Measurements from ENCODE around the gene NXPH3.
"Not testable (repeated sequence)": the region's sequence is repeated elsewhere in the genome, so short reads cannot be mapped to it uniquely, and the experiment has no call there.

NXPH3 gene

DNA sequence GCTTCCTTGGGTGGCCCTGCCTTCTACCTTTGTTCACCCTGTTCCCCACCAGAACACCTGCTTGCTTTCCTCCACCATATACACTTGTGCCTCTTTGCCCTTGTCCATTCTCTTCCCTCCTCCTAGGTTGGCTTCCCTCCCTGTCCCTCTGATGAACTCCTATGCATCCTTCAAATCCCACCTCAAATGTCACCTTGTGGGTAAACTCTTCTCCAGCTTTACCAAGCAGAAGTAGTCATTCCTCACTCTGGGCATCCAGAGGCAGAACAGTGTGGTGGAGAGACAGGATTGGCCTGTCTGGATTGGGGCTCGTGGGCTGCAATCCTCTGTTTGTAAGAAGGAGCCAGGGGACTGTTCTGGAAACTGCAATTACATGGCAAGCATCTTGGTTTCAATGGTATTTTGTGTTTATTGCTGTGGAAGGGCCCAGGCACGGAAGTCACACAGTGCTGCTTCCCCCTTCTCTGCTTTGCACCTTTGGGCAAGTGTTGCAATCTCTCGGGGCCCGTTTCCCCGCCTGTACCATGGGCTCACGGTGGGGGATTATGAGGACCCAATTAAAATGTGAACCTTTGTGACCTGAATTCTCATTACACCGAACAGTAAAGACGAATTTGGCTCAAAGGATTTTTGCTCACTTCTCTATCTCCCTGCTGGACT, 21.9 kb upstream of the NXPH3 start:
- no peak overlapping the region for H3K27ac ChIP-seq

DNA sequence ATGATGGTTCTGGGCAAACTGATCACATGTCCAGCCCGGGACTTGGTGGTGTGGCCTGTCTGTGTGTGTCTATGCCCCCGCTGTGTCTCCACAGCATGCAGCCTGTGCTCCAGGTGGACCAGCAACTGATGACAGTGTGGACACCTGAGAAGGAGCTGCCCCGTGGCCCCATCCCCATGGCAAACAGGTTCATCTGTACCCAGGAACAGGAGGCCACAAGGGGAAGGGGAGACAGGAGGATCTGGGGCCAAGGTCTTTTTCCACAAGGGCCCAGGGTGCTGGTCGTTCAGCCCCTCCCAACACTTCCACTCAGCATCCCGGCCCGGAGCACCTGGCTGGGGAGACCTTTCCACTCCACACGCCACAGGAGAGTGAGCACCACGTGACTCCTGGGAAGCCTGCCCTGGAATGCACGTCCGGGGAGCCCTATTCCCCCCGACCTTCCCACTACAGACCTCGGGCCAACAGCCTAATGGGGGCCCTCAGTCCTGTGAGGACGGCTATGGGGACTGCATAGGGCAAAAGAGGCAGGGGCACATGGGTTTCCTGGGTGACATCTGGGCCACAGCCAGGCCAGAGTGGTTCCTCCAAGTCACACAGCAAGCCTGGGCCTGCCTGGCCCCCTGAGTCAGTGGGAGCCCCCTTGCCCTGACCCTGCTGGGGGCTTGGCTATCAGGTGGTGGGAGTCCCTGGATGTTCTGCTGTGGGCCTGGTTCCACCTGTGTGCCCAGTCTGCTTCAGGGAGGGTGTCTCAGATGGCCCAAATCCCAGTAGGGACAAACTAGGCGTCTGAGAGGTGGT, 20.8 kb upstream of the NXPH3 start:
- H3K27ac ChIP-seq = no peak overlapping the region

More for the DNA sequence above, 21.9 kb upstream of the NXPH3 start:
- H3K4me3 ChIP-seq = no peak overlapping the region

DNA sequence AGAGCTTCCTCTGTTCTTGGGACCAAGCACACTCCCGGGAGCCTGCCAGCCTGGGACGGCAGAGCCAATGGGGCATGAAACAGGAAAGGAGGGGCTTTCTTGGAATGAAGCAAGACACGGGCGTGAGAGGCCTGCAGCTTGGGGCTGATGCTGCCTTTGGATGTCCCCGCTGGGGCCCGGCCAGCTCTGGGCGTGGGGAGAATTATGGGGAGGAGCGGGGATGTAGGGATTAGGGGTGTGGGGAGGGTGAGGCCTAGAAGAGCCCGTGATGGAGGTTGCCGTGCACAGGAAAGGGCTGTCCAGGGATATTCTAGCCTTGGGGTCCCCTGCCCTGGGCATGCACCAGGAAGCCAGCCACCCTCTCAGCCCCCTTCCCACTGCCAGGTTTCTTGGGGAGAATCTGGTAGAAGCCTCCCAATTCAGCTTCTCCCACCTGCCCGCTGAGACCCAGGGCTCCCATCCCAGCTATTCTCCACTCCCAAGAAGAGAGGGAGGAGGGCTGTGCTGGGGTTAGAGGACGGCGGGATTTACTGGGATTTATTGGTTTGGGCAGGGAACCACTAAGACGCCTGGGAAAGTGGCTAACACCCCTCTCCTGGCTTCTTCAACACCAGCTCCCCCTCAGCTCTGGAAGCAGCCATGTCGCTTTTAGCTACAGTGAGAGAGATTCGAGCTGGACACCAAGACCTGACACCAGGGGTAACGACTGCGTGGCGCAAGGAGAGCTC, 20.0 kb upstream of the NXPH3 start:
- Histone ChIP-seq H3K4me3 (no peak overlapping the region), H3K27ac (no peak overlapping the region)

More for the DNA sequence above, 20.8 kb upstream of the NXPH3 start:
- no peak overlapping the region for H3K4me3 ChIP-seq

DNA sequence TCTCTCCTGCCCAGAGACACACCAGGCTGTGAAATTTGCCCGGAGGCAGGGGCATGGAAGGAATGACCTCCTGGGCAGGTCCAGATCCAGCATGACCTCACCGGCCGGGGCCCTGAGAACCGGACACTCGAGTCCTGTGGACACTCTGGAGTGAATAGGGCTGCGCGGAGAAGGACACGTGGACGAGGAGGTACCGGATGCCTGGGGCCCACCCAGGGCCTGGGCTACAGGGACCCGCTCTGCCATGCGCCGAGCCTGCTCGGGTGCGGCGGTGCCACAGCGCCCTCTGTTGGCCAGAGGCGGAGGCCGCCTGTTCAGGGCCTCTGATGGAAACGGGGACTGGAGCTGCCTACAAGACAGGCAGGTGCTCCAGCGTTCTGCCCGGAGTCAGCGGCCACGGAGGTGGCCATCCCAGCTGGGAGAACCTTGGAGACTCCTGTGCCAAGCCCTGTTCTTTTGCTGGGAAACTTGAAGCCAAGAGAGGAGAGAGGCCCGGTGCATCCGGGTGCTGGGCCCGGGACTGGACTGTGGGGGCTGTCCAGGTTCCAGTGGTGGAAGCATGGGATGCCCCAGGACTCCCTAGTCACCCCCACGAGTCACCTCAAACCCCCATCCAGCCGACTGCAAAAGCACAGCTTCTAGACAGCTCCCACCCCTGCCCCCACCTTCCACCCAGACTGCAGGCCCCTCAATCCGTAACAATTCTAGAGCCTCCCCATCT, 19.3 kb upstream of the NXPH3 start:
- Histone ChIP-seq H3K27ac (no peak overlapping the region), H3K4me3 (no peak overlapping the region)

DNA sequence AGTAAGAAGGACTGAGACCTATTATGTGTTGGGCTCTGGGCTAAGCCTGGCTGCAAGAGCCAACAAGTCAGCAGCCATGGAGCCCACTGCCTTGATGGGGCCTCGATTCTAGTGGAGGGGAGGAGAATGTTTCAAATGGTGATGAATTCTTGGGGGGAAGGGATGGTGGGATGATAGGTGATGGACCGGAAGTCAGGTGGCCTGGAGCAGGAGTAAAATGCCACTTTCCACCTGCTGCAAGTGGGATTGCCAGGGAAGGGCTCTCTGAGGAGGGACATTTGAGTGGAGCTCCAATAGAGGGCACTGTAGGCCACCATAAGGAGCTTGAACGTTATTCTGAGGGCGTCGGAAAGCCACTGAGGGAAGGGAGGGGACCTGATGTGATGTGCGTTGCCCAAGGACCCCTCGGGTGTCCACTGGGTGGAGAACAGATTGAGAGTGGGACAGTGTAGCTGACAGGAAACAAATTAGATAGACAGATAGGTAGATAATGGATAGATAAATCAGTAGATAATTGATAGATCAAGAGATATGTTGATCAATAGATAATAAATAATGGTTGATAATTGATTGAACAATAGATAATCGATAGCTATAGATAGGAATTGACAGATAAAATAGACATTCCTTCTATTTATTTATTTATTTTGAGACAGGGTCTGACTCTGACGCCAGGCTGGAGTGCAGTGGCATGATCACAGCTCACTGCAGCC, 18.2 kb upstream of the NXPH3 start:
- H3K4me3 ChIP-seq = no peak overlapping the region

DNA sequence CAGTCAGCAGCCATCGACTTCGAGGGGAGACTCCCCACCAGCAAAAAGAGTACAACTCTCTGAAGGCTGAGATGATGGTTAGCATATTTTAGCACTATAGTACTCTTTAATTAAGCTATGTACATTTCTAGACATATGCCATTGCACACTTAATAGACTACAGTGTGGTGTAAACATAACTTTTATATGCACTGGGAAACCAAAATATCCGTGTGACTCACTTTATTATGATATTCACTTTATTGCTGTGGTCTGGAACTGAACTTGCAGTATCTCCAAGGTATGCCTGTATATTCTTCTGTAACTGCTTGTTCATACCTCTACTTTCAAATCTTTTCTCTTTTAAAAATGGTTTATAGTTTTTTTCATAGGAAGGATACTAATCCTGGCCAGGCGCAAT, 11.0 kb upstream of the NXPH3 start:
- H3K4me3 ChIP-seq = no peak overlapping the region
- no peak overlapping the region for H3K27ac ChIP-seq

More for the DNA sequence above, 18.2 kb upstream of the NXPH3 start:
- H3K27ac ChIP-seq = no peak overlapping the region

DNA sequence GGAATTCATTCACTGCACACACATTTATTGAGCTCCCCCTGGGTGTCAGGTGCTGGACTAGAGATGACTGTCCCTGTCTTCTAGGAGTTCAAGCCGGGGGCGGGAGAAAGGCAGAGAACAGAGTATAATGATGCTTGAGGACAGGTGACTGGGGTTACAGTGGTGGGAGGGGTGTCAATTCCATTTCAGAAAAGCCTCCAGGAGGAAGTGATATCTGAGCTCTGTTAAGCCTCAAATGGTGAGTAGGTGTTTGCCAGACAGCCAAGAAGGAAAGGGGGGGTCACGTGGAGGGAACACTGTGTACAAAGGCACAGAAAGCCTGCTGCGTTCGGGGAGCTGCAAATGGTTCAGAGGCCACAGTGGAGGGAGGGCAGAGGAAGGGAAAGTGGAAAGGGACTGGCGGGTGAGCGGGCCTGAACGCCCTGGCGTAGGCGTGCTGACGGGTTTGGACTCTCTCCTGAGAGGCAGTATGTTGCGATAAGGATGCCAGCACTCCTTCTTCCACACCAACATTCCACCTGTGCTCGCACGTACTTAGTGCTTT, 9.7 kb upstream of the NXPH3 start:
- no peak overlapping the region for H3K4me3 ChIP-seq
- no peak overlapping the region for H3K27ac ChIP-seq

DNA sequence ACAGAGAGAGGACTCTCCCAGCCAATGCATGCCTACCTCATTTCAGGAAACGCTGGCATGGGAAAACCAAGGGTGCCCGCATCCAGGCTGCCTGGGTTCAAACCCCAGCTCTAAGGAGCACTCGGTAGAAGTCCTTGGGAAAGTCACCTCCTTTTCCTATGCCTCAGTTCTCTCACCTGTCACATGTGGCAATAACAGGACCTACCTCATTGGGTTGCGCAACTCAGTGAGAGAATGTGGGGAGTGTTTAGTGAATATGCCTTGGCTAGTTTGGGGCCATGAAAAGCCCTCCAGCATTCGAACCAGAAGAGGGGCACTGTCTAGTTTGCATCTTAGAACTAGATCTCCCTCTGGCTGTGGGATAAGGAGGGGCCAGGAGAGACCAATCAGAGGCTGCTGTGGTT, 9.0 kb upstream of the NXPH3 start:
- Histone ChIP-seq H3K4me3 (no peak overlapping the region), H3K27ac (peak overlapping the region in 1 of 21 experiments; percentile 19)

DNA sequence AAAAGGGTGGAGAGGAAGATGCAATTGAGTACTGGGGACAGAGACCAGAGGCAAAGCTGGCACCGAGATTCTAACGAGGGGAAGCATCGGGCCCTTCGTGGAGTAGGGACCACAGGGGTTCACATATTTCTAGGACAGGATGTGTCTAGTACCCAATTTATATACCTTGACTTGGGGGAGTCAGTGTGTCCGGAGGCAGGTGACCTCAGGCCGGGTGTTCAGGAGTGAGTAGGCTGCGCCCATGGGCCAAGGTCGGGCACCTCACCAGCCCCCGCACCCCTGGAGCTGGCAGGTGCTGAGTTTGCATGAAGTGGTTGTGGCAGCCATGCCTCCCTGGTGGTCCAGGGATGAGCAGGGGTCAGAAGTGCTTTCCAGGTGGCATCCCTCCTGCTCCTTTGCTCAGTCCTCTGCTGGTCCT, 8.6 kb upstream of the NXPH3 start:
- Histone ChIP-seq H3K4me3 (no peak overlapping the region), H3K27ac (peak overlapping the region in 1 of 21 experiments; percentile 19)

DNA sequence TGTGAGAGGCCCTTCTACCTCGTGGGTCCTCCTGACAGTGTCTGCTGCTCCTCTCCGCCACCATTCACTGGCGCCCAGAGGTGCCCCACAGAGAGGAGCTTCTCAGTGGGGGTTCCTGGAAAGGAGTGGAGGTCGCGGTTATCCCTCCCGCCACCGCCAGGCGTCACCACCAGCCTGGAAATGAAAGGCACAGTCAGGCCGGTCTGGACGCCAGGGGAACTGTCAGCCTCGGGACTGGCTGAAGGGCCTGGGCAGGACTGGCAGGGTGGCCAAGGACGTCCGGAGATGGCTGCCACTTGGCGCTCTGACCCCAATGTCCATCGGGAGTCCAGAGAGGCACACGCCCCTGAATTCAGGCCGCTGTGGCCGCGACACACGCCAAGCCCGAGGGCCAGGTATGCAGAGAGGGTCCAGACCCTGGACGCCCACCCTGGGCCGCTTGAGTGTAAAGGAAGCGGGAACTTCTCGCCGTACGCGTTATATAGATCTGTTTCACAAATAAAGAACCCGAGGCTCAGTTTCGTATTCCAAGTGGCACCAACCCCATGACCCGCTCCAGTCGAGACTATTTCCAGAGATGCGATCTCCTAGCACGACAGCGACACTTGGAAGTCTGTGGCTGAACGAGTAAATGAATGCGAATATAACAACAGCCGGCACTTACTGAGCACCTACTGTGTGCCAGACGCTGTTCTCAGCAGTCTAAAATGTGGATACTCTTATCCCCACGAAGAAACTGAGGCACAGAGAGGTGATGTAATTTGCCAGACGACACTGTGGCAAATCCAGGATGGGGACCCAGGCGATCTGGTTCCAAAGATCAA, 7.6 kb upstream of the NXPH3 start:
- H3K4me3 ChIP-seq = peak overlapping the region in 6 of 7 experiments; percentile 4 to 44 (median 18)
- peak overlapping the region in 2 of 21 experiments; percentile 18 to 35 for H3K27ac ChIP-seq

DNA sequence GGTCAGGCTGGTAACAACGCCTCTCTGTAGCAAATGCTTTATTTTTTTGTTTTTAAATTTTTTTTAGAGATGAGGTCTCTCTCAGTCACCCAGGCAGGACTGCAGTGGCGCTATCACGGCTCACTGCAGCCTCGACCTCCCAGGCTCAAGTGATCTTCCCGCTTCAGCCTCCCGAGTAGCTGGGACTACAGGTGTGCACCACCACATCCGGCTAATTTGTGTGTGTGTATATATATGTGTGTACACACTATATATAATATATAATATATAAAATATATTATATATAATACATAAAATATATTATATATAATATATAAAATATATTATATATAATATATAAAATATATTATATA, 7.0 kb upstream of the NXPH3 start:
- not testable (repeated sequence) for H3K4me3 ChIP-seq, H3K27ac ChIP-seq

DNA sequence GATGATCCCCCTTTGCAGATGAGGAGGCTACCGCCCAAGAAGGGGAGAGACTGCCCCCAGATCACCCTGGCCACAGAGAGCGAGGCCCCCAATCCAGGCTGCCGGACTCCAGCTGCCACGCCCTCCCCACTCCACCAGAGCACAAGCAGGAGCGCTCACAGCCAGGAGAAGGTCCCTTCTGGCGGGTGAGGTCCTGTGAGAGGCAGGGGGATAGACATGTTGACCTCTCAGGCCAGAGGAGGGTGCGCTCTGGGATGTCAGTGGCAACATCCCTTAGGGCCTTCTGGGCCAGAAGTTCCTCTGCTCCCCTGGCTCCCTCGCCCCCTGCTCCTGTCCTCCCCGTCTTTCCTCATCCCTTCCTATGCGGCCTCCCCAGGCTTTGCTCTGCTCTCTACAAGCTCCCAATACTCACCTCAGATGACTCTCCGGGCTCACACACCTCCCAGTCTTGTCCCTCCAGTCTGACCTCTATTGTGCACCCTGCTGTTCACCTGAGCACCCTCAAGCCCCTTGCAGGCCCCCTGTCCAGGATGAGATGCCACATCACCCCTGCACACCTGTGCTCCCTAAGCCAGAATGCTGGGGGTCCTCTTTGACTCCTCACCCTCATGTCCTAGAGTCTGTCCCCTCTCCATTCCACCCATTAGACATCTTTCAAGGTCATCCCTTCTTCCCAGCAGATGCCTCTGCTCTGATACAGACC, 5.0 kb upstream of the NXPH3 start:
- Histone ChIP-seq H3K27ac (no peak overlapping the region), H3K4me3 (no peak overlapping the region)

DNA sequence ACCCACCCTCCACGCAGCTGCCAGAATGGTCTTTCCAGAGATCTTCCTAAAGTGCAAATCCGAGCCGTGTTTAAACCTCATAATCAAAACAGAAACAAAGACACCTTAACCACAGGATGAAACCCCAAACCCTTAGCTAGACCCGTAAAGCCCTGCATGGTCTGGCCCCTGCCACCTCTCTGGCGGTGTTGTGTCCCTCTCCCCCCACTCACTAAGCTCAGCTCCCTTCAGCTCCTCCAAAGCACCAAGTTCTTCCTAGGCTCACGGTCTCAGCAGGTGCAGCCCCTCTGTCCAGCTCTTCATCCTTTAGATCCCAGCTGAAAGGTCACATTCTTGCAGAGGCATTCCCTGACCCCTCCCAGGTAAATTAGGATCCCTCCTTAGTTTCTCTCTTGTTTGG, 4.4 kb upstream of the NXPH3 start:
- H3K27ac ChIP-seq = no peak overlapping the region

DNA sequence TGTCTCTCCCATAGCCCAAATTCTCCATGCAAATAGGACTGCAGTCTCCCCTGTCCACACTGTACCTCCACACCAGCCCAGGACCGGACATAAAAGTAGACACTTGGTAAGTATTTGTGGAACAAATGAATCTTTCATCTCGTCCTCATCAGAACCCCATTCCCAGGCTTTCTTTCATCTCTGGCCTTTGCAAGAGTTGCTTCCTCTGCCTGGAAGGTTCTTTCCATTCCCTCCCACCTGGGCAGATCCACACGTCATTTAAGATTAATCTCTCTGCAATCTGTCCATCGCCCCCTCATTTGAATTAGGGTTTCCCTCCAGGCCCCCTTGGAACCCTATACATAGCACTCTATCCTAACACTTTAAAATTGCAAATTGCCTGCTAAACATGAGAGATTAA, 3.9 kb upstream of the NXPH3 start:
- no peak overlapping the region for H3K4me3 ChIP-seq
- H3K27ac ChIP-seq = no peak overlapping the region

More for the DNA sequence above, 4.4 kb upstream of the NXPH3 start:
- H3K4me3 ChIP-seq = no peak overlapping the region

DNA sequence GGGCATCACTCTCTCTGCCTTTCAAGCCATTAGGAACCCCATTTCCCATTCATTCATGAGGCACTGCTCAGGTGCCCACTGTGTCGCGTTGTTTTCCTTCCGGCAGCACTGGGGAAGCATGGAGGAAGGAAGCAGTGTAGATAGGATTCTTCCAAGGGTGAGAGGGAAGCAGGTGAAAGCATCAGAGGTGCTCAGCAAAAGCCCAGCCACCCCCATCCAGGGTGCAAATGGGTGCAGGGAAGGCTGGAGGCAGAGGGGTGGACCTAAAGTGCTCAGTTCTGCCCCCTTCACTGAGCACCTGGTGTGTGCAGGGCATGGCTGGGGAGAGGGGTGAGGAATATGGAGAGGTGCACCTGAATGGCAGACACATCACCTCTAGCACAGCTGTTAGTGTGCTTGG, 3.4 kb upstream of the NXPH3 start:
- Histone ChIP-seq H3K4me3 (no peak overlapping the region), H3K27ac (no peak overlapping the region)

DNA sequence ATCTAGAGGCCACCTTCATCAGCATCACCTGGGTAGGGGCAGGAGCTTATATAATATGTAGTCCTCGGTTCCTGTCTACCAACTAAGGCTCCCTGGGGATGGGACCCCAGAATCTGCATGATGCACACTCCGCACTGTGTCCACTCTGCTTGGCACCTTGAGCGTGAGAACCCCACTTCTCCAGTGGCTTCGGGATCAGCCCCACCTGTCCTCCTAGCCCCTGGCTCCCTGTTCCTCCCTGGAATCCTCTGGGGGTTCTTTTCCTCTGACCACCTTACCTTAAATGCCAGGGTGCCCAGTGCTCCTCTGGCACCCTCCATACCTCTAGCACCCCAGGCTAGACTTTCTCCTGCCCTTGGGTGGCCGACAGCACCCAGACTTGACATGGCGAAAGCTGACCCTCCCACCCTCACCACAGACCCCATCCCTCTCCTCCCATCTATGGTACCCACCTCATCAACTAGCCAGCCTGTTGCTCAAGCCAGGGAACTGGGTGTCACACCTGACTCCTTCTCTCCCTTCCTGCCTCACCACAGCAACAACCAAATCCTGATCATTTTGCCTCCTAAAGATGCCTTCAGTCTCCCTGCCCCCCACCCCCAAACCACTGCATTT, 2.8 kb upstream of the NXPH3 start:
- Histone ChIP-seq H3K27ac (no peak overlapping the region), H3K4me3 (no peak overlapping the region)

All from skin epidermis (tissue), 12 donors.